SK-N-SH treated with all-trans-retinoic acid at 6 μM for 48 hours (cell line): ENCODE data around the gene MGAT5B.

Experiments
- ARNTL ChIP-seq: fragments of 450-650 bp; formaldehyde crosslinking; IDR thresholded peaks from 2 replicates; pipeline ENCODE4 v1.5.0; 2020; ENCODE audit warnings: low read depth, mild to moderate bottlenecking, moderate library complexity, borderline replicate concordance
- GLIS3 ChIP-seq: fragments of 250-450 bp; sonication (Bioruptor Pico); IDR thresholded peaks from 2 replicates; pipeline ENCODE4 v1.5.0; 2020; ENCODE audit warnings: mild to moderate bottlenecking, moderate library complexity
- ISL1 ChIP-seq: fragments of 250-450 bp; sonication (Bioruptor Pico); IDR thresholded peaks from 2 replicates; pipeline ENCODE4 v2.1.2; 2022; ENCODE audit warnings: mild to moderate bottlenecking, moderate library complexity
- PPARA ChIP-seq: fragments of 250-450 bp; sonication (Bioruptor Pico); IDR thresholded peaks from 2 replicates; pipeline ENCODE4 v1.5.0; 2020; ENCODE audit warnings: mild to moderate bottlenecking, borderline replicate concordance
- RARB ChIP-seq: fragments of 250-450 bp; sonication (Bioruptor Pico); IDR thresholded peaks from 2 replicates; pipeline ENCODE4 v1.8.0; 2021; ENCODE audit warnings: mild to moderate bottlenecking, moderate library complexity
- TCF4 ChIP-seq: fragments of 250-450 bp; sonication (Bioruptor Pico); IDR thresholded peaks from 2 replicates; pipeline ENCODE4 v1.8.0; 2021; ENCODE audit warnings: mild to moderate bottlenecking, moderate library complexity, borderline replicate concordance
- ZFP3 ChIP-seq: fragments of 250-450 bp; sonication (Bioruptor Pico); IDR thresholded peaks from 2 replicates; pipeline ENCODE4 v1.5.0; 2020; ENCODE audit warnings: mild to moderate bottlenecking, moderate library complexity
- TF ChIP-seq, protein P1 (sequence below): fragments of 250-450 bp; sonication (Bioruptor Pico); IDR thresholded peaks from 2 replicates; pipeline ENCODE4 v1.8.0; 2020; ENCODE audit warnings: mild to moderate bottlenecking, moderate library complexity, borderline replicate concordance
- TF ChIP-seq, protein P2 (sequence below): fragments of 250-450 bp; sonication (Bioruptor Pico); IDR thresholded peaks from 2 replicates; pipeline ENCODE4 v1.5.1; 2020; ENCODE audit warnings: low read depth, mild to moderate bottlenecking, moderate library complexity

DNA sequence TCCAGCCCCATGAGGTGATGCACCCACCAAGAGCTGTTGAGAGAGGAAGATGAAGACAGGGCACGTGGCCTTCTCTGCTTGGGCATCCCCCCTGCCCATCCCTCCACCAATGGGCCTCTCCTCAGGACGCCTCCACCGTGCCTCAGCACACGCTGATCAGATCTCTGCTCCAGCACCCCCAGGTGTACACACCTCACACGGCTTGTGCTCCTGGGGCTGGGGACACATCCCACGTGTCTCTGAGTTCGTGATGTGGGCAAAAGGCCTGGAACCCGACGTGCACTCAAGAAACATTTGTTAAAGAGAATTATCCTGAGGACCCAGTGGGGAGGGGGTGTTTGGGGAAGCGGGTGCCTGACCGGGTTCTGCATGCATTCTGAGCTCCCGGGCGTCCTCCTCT, 55.3 kb downstream of the MGAT5B start:
- TF ChIP-seq ZFP3 (no peak), TCF4 (CRISPR knock-in tag) (no peak), GLIS3 (CRISPR knock-in tag) (no peak), ARNTL (CRISPR knock-in tag) (no peak), RARB (CRISPR knock-in tag) (no peak), PPARA (CRISPR knock-in tag) (no peak), ISL1 (no peak)
- TF ChIP-seq, protein P1, sequence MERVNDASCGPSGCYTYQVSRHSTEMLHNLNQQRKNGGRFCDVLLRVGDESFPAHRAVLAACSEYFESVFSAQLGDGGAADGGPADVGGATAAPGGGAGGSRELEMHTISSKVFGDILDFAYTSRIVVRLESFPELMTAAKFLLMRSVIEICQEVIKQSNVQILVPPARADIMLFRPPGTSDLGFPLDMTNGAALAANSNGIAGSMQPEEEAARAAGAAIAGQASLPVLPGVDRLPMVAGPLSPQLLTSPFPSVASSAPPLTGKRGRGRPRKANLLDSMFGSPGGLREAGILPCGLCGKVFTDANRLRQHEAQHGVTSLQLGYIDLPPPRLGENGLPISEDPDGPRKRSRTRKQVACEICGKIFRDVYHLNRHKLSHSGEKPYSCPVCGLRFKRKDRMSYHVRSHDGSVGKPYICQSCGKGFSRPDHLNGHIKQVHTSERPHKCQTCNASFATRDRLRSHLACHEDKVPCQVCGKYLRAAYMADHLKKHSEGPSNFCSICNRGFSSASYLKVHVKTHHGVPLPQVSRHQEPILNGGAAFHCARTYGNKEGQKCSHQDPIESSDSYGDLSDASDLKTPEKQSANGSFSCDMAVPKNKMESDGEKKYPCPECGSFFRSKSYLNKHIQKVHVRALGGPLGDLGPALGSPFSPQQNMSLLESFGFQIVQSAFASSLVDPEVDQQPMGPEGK (CRISPR knock-in tag) = no peak
- TF ChIP-seq, protein P2, sequence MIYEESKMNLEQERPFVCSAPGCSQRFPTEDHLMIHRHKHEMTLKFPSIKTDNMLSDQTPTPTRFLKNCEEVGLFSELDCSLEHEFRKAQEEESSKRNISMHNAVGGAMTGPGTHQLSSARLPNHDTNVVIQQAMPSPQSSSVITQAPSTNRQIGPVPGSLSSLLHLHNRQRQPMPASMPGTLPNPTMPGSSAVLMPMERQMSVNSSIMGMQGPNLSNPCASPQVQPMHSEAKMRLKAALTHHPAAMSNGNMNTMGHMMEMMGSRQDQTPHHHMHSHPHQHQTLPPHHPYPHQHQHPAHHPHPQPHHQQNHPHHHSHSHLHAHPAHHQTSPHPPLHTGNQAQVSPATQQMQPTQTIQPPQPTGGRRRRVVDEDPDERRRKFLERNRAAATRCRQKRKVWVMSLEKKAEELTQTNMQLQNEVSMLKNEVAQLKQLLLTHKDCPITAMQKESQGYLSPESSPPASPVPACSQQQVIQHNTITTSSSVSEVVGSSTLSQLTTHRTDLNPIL = no peak
